ENCODE data around the gene BGLAP. TPM values are rescaled to one million over a fixed set of nuclear protein-coding genes. Genes with fewer than 3 reads are reported as not detected.

Gene BGLAP
- total RNA-seq, 2 experiments from 2014 or later, result 2.2 to 2.5 TPM

GRCh38 chr1:156204686-156205085 lies 37.3 kb upstream of the BGLAP start:
- ChIA-PET POLR2A (interaction anchor here (1.0 to 12.8 kb wide), 4 partner anchors 7 to 246 kb away, joined by 3 to 177 read pairs (median 4); partner anchors contain the start of gene PMF1), CTCF (no interaction called here)
- intact Hi-C loops (cut with micrococcal nuclease), result no loop called here
- no peak for DNase-seq
- Mint-ChIP-seq H3K4me1 (ENCODE audit: low read depth) (peaks cover 20% of the 10 kb centered on the region), H3K27me3 (no peaks in the 10 kb centered on the region), H3K36me3 (ENCODE audit: low read depth) (peaks cover 30% of the 10 kb centered on the region), H3K4me3 (no peak overlapping the region), H3K9me3 (no peaks in the 10 kb centered on the region), H3K27ac (no peak overlapping the region)
- TF ChIP-seq CTCF (IDR thresholded peaks at IDR 0.05), result no peak
- ATAC-seq, result no peak

GRCh38 chr1:156211243-156211642 lies 30.7 kb upstream of the BGLAP start:
- Mint-ChIP-seq H3K9me3 (no peaks in the 10 kb centered on the region), H3K27ac (peak overlapping the region; percentile 17), H3K36me3 (ENCODE audit: low read depth) (peaks cover 62% of the 10 kb centered on the region), H3K4me1 (ENCODE audit: low read depth) (peaks cover 29% of the 10 kb centered on the region), H3K4me3 (no peak overlapping the region), H3K27me3 (no peaks in the 10 kb centered on the region)
- no peak for TF ChIP-seq CTCF (IDR thresholded peaks at IDR 0.05)
- DNase-seq (no peak), ATAC-seq (no peak)
- ChIA-PET POLR2A (interaction anchor here (0.9 to 9.6 kb wide), 4 partner anchors 8 to 71 kb away, joined by 4 to 177 read pairs (median 46); partner anchors contain the start of genes SLC25A44 and SMG5), CTCF (interaction anchor here (1.0 to 6.0 kb wide), 4 partner anchors 9 to 70 kb away, joined by 3 to 61 read pairs (median 8); no protein-coding TSS in a partner anchor)
- intact Hi-C loops (cut with micrococcal nuclease), result no loop called here

- intact Hi-C loops (cut with micrococcal nuclease), result no loop called here
- ATAC-seq (no peak), DNase-seq (no peak)
- Mint-ChIP-seq H3K36me3 (ENCODE audit: low read depth) (peaks cover 58% of the 10 kb centered on the region), H3K4me1 (ENCODE audit: low read depth) (peaks cover 30% of the 10 kb centered on the region), H3K9me3 (no peaks in the 10 kb centered on the region), H3K27ac (peak overlapping the region; percentile 98), H3K4me3 (peak overlapping the region; percentile 96), H3K27me3 (no peaks in the 10 kb centered on the region)
- no peak for TF ChIP-seq CTCF (IDR thresholded peaks at IDR 0.05)
- POLR2A ChIA-PET, result interaction anchor here (1.2 to 9.6 kb wide), 9 partner anchors 12 to 70 kb away, joined by 3 to 177 read pairs (median 9); partner anchors contain the start of genes SLC25A44 and SMG5
- CTCF ChIA-PET, result interaction anchor here (1.1 to 6.0 kb wide), 7 partner anchors 8 to 83 kb away, joined by 3 to 61 read pairs (median 7); no protein-coding TSS in a partner anchor
Observed at GRCh38 chr1:156212130-156212529, 29.9 kb upstream of the BGLAP start.

- POLR2A ChIA-PET, result interaction anchor here (0.7 to 9.6 kb wide), 21 partner anchors 11 to 140 kb away, joined by 3 to 177 read pairs (median 4); partner anchors contain the start of genes SLC25A44 and SMG5
- peak; percentile 92 for ATAC-seq
- Mint-ChIP-seq H3K27me3 (no peaks in the 10 kb centered on the region), H3K9me3 (no peaks in the 10 kb centered on the region), H3K4me3 (peak within 1 kb of the TSS; percentile 96), H3K36me3 (ENCODE audit: low read depth) (peaks cover 54% of the 10 kb centered on the region), H3K4me1 (ENCODE audit: low read depth) (peaks cover 38% of the 10 kb centered on the region), H3K27ac (peak within 1 kb of the TSS; percentile 98)
- intact Hi-C loops (cut with micrococcal nuclease), result no loop called here
- CTCF ChIA-PET, result interaction anchor here (0.7 to 6.0 kb wide), 13 partner anchors 9 to 116 kb away, joined by 3 to 61 read pairs (median 4); partner anchors contain the start of gene SLC25A44
- no peak for TF ChIP-seq CTCF (IDR thresholded peaks at IDR 0.05)
- peak; percentile 99 for DNase-seq
Observed at GRCh38 chr1:156212833-156213643, 28.9 kb upstream of the BGLAP start, which contains the start of gene PMF1. Gene PMF1 (plus strand): TSS chr1:156213007. CDS start chr1:156213016, 9 bp downstream.

All from activated CD8-positive, alpha-beta T cell treated with anti-CD3 and anti-CD28 coated beads for 36 hours (primary cell).